WTC11 (cell line): ENCODE results near the gene KCNMB4. TPM values are rescaled to one million over a fixed set of nuclear protein-coding genes. Genes with fewer than 3 reads are reported as not detected.
A peak's percentile ranks its signal among the peaks of the same experiment; 100 is the strongest.

Experiments
- ATAC-seq: fragments of 200-7000 bp; cut with Tn5 transposase; 2 replicates; pipeline ENCODE4 v1.10.0; 2021; ENCODE audit warnings: mild to moderate bottlenecking, moderate library complexity
- CTCF ChIA-PET: fragments of 300-600 bp; sonication (Branson Sonifier 250); formaldehyde crosslinking; loops from one replicate; lab custom pipeline; 2021; ENCODE audit warnings: antibody characterized with exemption; lab: Charles Lee
- POLR2A ChIA-PET: fragments of 350-600 bp; sonication (Branson Sonifier 250); formaldehyde crosslinking; loops from one replicate; lab custom pipeline; 2021; ENCODE audit warnings: antibody characterized with exemption; lab: Charles Lee
- DNase-seq: peaks from one replicate; pipeline ENCODE4 v3.0.0; 2021; ENCODE audit warnings: low spot score
- H3K27ac Mint-ChIP-seq: 2 replicates; pipeline ENCODE4 v1.8.0; 2021; ENCODE audit warnings: mixed read lengths
- H3K27me3 Mint-ChIP-seq: 2 replicates; pipeline ENCODE4 v1.8.0; 2021; ENCODE audit warnings: low read depth, mild to moderate bottlenecking, moderate library complexity, mixed read lengths
- H3K36me3 Mint-ChIP-seq: 2 replicates; pipeline ENCODE4 v1.8.0; 2021; ENCODE audit warnings: mixed read lengths
- H3K4me1 Mint-ChIP-seq: 2 replicates; pipeline ENCODE4 v1.8.0; 2022; ENCODE audit warnings: mixed read lengths
- H3K4me3 Mint-ChIP-seq: 2 replicates; pipeline ENCODE4 v1.8.0; 2021; ENCODE audit warnings: mild to moderate bottlenecking, moderate library complexity, mixed read lengths
- H3K9me3 Mint-ChIP-seq: 2 replicates; pipeline ENCODE4 v1.8.0; 2021; ENCODE audit warnings: mixed read lengths
- ATF1 ChIP-seq: sonication (generic); formaldehyde crosslinking; IDR thresholded peaks from 2 replicates; pipeline ENCODE4 v1.8.1; 2023; ENCODE audit warnings: mild to moderate bottlenecking, moderate library complexity, missing genetic modification reagents
- ELF4 ChIP-seq: sonication (generic); formaldehyde crosslinking; IDR thresholded peaks from 2 replicates; pipeline ENCODE4 v1.8.1; 2022; ENCODE audit warnings: low read depth, mild to moderate bottlenecking, moderate library complexity, missing genetic modification reagents
- EMX1 ChIP-seq: fragments of 250-450 bp; sonication (Bioruptor Pico); IDR thresholded peaks from 2 replicates; pipeline ENCODE4 v1.8.0; 2021; ENCODE audit warnings: mild to moderate bottlenecking
- ESRRA ChIP-seq: sonication (generic); formaldehyde crosslinking; IDR thresholded peaks from 2 replicates; pipeline ENCODE4 v1.8.1; 2022; ENCODE audit warnings: mild to moderate bottlenecking, missing genetic modification reagents, borderline replicate concordance
- ETV6 ChIP-seq: sonication (generic); formaldehyde crosslinking; IDR thresholded peaks from 2 replicates; pipeline ENCODE4 v1.8.1; 2022; ENCODE audit warnings: mild to moderate bottlenecking, missing genetic modification reagents
- FOXP1 ChIP-seq: sonication (generic); formaldehyde crosslinking; IDR thresholded peaks from 2 replicates; pipeline ENCODE4 v1.8.0; 2022; ENCODE audit warnings: missing genetic modification reagents, mild to moderate bottlenecking, moderate library complexity, borderline replicate concordance
- FOXP4 ChIP-seq: sonication (generic); formaldehyde crosslinking; IDR thresholded peaks from 2 replicates; pipeline ENCODE4 v1.8.0; 2022; ENCODE audit warnings: mild to moderate bottlenecking, missing genetic modification reagents
- JAZF1 ChIP-seq: fragments of 250-450 bp; sonication (Bioruptor Pico); IDR thresholded peaks from 2 replicates; pipeline ENCODE4 v1.9.0; 2021; ENCODE audit warnings: moderate library complexity, mild to moderate bottlenecking, inconsistent platforms
- JUN ChIP-seq: sonication (generic); formaldehyde crosslinking; IDR thresholded peaks from 2 replicates; pipeline ENCODE4 v1.8.0; 2023; ENCODE audit warnings: mild to moderate bottlenecking, missing genetic modification reagents
- MLX ChIP-seq: sonication (generic); formaldehyde crosslinking; IDR thresholded peaks from 2 replicates; pipeline ENCODE4 v1.8.1; 2023; ENCODE audit warnings: mild to moderate bottlenecking, missing genetic modification reagents, moderate library complexity
- MXD4 ChIP-seq: fragments of 250-450 bp; sonication (Bioruptor Pico); IDR thresholded peaks from 2 replicates; pipeline ENCODE4 v1.8.0; 2021; ENCODE audit warnings: mild to moderate bottlenecking, moderate library complexity, borderline replicate concordance
- NR2C2 ChIP-seq: sonication (generic); formaldehyde crosslinking; IDR thresholded peaks from 2 replicates; pipeline ENCODE4 v1.8.0; 2022; ENCODE audit warnings: mild to moderate bottlenecking, missing genetic modification reagents
- RELA ChIP-seq: sonication (generic); formaldehyde crosslinking; IDR thresholded peaks from 2 replicates; pipeline ENCODE4 v1.8.1; 2022; ENCODE audit warnings: missing genetic modification reagents, mild to moderate bottlenecking, borderline replicate concordance
- RORB ChIP-seq: fragments of 250-450 bp; sonication (Bioruptor Pico); IDR thresholded peaks from 2 replicates; pipeline ENCODE4 v1.9.0; 2021; ENCODE audit warnings: mild to moderate bottlenecking
- SP1 ChIP-seq: sonication (generic); formaldehyde crosslinking; conservative IDR thresholded peaks from 2 replicates; pipeline ENCODE4 v1.8.1; 2022; ENCODE audit warnings: missing genetic modification reagents
- TEAD1 ChIP-seq: sonication (generic); formaldehyde crosslinking; IDR thresholded peaks from 2 replicates; pipeline ENCODE4 v1.8.0; 2022; ENCODE audit warnings: mild to moderate bottlenecking, missing genetic modification reagents
- ZNF138 ChIP-seq: sonication (generic); formaldehyde crosslinking; conservative IDR thresholded peaks from 2 replicates; pipeline ENCODE4 v1.8.1; 2022; ENCODE audit warnings: mild to moderate bottlenecking, moderate library complexity, missing genetic modification reagents
- ZNF219 ChIP-seq: sonication (generic); formaldehyde crosslinking; IDR thresholded peaks from 2 replicates; pipeline ENCODE4 v1.8.0; 2023; ENCODE audit warnings: missing genetic modification reagents, mild to moderate bottlenecking, borderline replicate concordance
- ZNF396 ChIP-seq: fragments of 250-450 bp; sonication (Bioruptor Pico); IDR thresholded peaks from 2 replicates; pipeline ENCODE4 v1.8.0; 2021; ENCODE audit warnings: mild to moderate bottlenecking, moderate library complexity, borderline replicate concordance
- total RNA-seq: library from RNA; stranded (reverse); gene quantifications from 3 replicates; pipeline ENCODE4 v1.2.3, GENCODE V29; 2021
- TF ChIP-seq, protein P1 (sequence below): sonication (generic); formaldehyde crosslinking; IDR thresholded peaks from 2 replicates; pipeline ENCODE4 v1.8.0; 2022; ENCODE audit warnings: mild to moderate bottlenecking, missing genetic modification reagents
- TF ChIP-seq, protein P2 (sequence below): sonication (generic); formaldehyde crosslinking; IDR thresholded peaks from 2 replicates; pipeline ENCODE4 v1.8.1; 2022; ENCODE audit warnings: low read depth, mild to moderate bottlenecking, moderate library complexity, missing genetic modification reagents, borderline replicate concordance
- TF ChIP-seq, protein P3 (sequence below): fragments of 250-450 bp; sonication (Bioruptor Pico); IDR thresholded peaks from 2 replicates; pipeline ENCODE4 v1.9.0; 2021; ENCODE audit warnings: moderate library complexity, mild to moderate bottlenecking, inconsistent platforms, borderline replicate concordance
- TF ChIP-seq, protein P4 (sequence below): sonication (generic); formaldehyde crosslinking; IDR thresholded peaks from 2 replicates; pipeline ENCODE4 v1.8.1; 2023; ENCODE audit warnings: mild to moderate bottlenecking, missing genetic modification reagents

KCNMB4 gene
- total RNA-seq, 1 experiment from 2014 or later, result 23.3 TPM

DNA sequence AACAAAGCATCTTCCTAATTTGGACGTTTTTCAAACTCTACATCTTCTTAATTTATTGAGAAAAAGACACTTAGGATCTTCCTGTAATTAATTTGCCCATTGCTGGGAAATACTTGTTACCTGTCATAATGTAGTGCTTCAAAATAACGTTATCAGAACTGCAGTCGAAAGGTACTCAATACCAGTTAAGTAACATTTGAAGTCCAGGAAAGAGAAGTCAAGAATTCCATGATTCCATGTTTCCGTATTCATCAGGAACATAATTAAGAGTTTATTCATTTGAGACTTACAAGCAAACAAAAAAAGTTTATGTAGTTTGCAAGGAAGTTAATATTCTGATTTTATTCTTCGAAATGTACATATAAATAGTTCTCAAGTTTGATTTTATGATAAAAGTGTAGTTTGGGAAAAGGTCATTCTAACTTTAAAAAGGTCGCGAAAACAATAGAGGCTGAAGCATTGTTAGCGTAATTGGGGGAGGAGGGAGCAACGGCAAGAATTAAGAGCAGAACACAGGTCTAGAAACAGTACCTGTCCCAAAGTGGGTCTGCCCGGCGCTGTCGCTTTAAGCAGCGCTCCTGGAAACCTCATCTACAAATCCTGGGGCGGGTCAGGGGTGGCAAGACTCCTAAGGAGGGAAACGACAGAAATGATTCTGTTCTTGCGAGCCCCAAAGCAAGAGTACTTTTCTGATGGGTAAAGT lies 1.2 kb upstream of the KCNMB4 start (continued):
- TF ChIP-seq ATF1 (CRISPR knock-in tag) (no peak), RELA (CRISPR knock-in tag) (no peak)
- TF ChIP-seq, all 79 proteins: peak for 0

GRCh38 chr12:70365398-70365647 lies 767 bp upstream of the KCNMB4 start:
- H3K27me3 Mint-ChIP-seq, result peaks cover 3% of the 10 kb centered on the region; the same call in 1 of the 2 replicates
- no peaks in the 10 kb centered on the region for H3K9me3 Mint-ChIP-seq
- H3K36me3 Mint-ChIP-seq, result peaks cover 13% of the 10 kb centered on the region
- ATAC-seq (peak; percentile 0; the same call in 1 of the 2 replicates), DNase-seq (peak; percentile 29)
- H3K4me3 Mint-ChIP-seq, result peak overlapping the region; percentile 74
- peaks cover 35% of the 10 kb centered on the region for H3K4me1 Mint-ChIP-seq
- ChIA-PET CTCF (no interaction called here), POLR2A (interaction anchor here (2.2 kb wide), 1 partner anchor 122 kb away, joined by 12 read pairs; the partner anchor contains the start of gene CNOT2)
- TF ChIP-seq, protein P1, sequence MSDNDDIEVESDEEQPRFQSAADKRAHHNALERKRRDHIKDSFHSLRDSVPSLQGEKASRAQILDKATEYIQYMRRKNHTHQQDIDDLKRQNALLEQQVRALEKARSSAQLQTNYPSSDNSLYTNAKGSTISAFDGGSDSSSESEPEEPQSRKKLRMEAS (CRISPR knock-in tag), result 0 out of 2 replicates have a peak, but pooled peaks have one; percentile 24
- TF ChIP-seq EMX1 (0 out of 2 replicates have a peak, but pooled peaks have one; percentile 41), ESRRA (peak; percentile 14; the same call in 1 of the 2 replicates), MLX (no peak), ZNF396 (no peak)
- TF ChIP-seq, protein P2, sequence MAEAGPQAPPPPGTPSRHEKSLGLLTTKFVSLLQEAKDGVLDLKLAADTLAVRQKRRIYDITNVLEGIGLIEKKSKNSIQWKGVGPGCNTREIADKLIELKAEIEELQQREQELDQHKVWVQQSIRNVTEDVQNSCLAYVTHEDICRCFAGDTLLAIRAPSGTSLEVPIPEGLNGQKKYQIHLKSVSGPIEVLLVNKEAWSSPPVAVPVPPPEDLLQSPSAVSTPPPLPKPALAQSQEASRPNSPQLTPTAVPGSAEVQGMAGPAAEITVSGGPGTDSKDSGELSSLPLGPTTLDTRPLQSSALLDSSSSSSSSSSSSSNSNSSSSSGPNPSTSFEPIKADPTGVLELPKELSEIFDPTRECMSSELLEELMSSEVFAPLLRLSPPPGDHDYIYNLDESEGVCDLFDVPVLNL (CRISPR knock-in tag), result no peak
- H3K27ac Mint-ChIP-seq, result no peak overlapping the region

DNA sequence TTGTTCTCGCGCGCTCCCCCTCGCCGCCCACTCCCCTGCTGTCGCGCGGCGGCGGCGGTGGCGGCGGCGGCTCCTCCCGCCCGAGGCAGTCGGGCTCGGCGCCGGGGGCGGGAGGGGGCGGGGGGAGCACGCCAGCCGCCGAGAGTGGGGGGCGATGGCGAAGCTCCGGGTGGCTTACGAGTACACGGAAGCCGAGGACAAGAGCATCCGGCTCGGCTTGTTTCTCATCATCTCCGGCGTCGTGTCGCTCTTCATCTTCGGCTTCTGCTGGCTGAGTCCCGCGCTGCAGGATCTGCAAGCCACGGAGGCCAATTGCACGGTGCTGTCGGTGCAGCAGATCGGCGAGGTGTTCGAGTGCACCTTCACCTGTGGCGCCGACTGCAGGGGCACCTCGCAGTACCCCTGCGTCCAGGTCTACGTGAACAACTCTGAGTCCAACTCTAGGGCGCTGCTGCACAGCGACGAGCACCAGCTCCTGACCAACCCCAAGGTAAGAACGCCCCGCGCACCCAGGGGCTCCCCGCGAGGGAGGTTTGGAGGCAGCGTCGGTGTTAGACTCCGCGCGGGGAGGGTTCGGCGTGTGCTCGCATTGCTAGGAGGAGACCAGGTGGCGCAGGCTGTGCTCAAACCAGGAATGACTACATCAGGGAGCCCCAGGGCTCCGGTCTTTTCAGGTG lies 629 bp downstream of the KCNMB4 start:
- peak; percentile 29 for ATAC-seq
- peak overlapping the region; percentile 91 for H3K4me3 Mint-ChIP-seq
- DNase-seq, result peak; percentile 55
- no peak for TF ChIP-seq JAZF1 (CRISPR knock-in tag)
- no peak for TF ChIP-seq RORB (CRISPR knock-in tag)
- TF ChIP-seq ETV6 (CRISPR knock-in tag), result peak; percentile 66
- 0 out of 2 replicates have a peak, but pooled peaks have one; percentile 28 for TF ChIP-seq FOXP4 (CRISPR knock-in tag)
- peak; percentile 41; the same call in 1 of the 2 replicates for TF ChIP-seq ESRRA
- peak; percentile 30; the same call in 1 of the 2 replicates for TF ChIP-seq JUN
- no peak for TF ChIP-seq MXD4 (CRISPR knock-in tag)
- 0 out of 2 replicates have a peak, but pooled peaks have one; percentile 35 for TF ChIP-seq ZNF219
- peak; percentile 32; the same call in 1 of the 2 replicates for TF ChIP-seq SP1 (CRISPR knock-in tag)
- TF ChIP-seq, protein P1 (CRISPR knock-in tag), result peak; percentile 57
- TF ChIP-seq TEAD1 (CRISPR knock-in tag), result peak; percentile 76; the same call in 1 of the 2 replicates
- peak; percentile 39; the same call in 1 of the 2 replicates for TF ChIP-seq ZNF138 (CRISPR knock-in tag)
- 0 out of 2 replicates have a peak, but pooled peaks have one; percentile 64 for TF ChIP-seq FOXP1 (CRISPR knock-in tag)
- TF ChIP-seq NR2C2, result no peak
- no peak for TF ChIP-seq ELF4 (CRISPR knock-in tag)
- TF ChIP-seq, protein P3, sequence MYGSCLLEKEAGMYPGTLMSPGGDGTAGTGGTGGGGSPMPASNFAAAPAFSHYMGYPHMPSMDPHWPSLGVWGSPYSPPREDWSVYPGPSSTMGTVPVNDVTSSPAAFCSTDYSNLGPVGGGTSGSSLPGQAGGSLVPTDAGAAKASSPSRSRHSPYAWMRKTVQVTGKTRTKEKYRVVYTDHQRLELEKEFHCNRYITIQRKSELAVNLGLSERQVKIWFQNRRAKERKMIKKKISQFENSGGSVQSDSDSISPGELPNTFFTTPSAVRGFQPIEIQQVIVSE, result no peak
- TF ChIP-seq, protein P4, sequence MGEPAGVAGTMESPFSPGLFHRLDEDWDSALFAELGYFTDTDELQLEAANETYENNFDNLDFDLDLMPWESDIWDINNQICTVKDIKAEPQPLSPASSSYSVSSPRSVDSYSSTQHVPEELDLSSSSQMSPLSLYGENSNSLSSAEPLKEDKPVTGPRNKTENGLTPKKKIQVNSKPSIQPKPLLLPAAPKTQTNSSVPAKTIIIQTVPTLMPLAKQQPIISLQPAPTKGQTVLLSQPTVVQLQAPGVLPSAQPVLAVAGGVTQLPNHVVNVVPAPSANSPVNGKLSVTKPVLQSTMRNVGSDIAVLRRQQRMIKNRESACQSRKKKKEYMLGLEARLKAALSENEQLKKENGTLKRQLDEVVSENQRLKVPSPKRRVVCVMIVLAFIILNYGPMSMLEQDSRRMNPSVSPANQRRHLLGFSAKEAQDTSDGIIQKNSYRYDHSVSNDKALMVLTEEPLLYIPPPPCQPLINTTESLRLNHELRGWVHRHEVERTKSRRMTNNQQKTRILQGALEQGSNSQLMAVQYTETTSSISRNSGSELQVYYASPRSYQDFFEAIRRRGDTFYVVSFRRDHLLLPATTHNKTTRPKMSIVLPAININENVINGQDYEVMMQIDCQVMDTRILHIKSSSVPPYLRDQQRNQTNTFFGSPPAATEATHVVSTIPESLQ (CRISPR knock-in tag), result no peak
- ChIA-PET POLR2A (interaction anchor here (0.6 to 2.2 kb wide), 5 partner anchors 9 to 587 kb away, joined by 3 to 12 read pairs (median 3); partner anchors contain the start of gene CNOT2), CTCF (interaction anchor here (0.8 to 1.3 kb wide), 4 partner anchors 466 to 487 kb away, joined by 3 to 5 read pairs (median 4); no protein-coding TSS in a partner anchor)
- H3K9me3 Mint-ChIP-seq, result no peaks in the 10 kb centered on the region
- peak overlapping the region; percentile 72 for H3K27ac Mint-ChIP-seq
- peaks cover 19% of the 10 kb centered on the region for H3K36me3 Mint-ChIP-seq
- peaks cover 25% of the 10 kb centered on the region for H3K4me1 Mint-ChIP-seq
- peaks cover 3% of the 10 kb centered on the region; the same call in 1 of the 2 replicates for H3K27me3 Mint-ChIP-seq
